Inflammatory macrophage treated with lipopolysaccharide for 4 hours (primary cell): ENCODE data around the gene SYT12.
"Not testable (repeated sequence)": the region's sequence is repeated elsewhere in the genome, so short reads cannot be mapped to it uniquely, and the experiment has no call there.

Source experiments
- DNase-seq: peaks from one replicate; pipeline ENCODE4 v3.0.0-alpha.2; 2020

Gene SYT12

GRCh38 chr11:66999555-66999954, 23.4 kb upstream of the SYT12 start:
- DNase-seq, result no peak

GRCh38 chr11:67001332-67001731, 21.6 kb upstream of the SYT12 start:
- DNase-seq, result no peak

- no peak for DNase-seq
Observed at GRCh38 chr11:67002297-67002913, 20.5 kb upstream of the SYT12 start.

GRCh38 chr11:67002921-67003411, 20.0 kb upstream of the SYT12 start:
- DNase-seq, result no peak

GRCh38 chr11:67005200-67005599, 17.7 kb upstream of the SYT12 start:
- not testable (repeated sequence) for DNase-seq

GRCh38 chr11:67006029-67006884, 16.7 kb upstream of the SYT12 start:
- DNase-seq, result peak; percentile 14

- DNase-seq, result peak; percentile 16
Observed at GRCh38 chr11:67007126-67007525, 15.8 kb upstream of the SYT12 start.

- no peak for DNase-seq
Observed at GRCh38 chr11:67010296-67010905, 12.5 kb upstream of the SYT12 start.

- no peak for DNase-seq
Observed at GRCh38 chr11:67013511-67014045, 9.4 kb upstream of the SYT12 start.

GRCh38 chr11:67014343-67014742, 8.6 kb upstream of the SYT12 start:
- DNase-seq, result no peak

- no peak for DNase-seq
Observed at GRCh38 chr11:67015048-67015447, 7.9 kb upstream of the SYT12 start.

GRCh38 chr11:67016550-67016949, 6.4 kb upstream of the SYT12 start:
- DNase-seq, result no peak

- DNase-seq, result no peak
Observed at GRCh38 chr11:67020949-67021348, 2.0 kb upstream of the SYT12 start.

- peak; percentile 44 for DNase-seq
Observed at GRCh38 chr11:67022341-67022933, 497 bp upstream of the SYT12 start.

- no peak for DNase-seq
Observed at GRCh38 chr11:67023957-67024353, 1.0 kb downstream of the SYT12 start.

GRCh38 chr11:67024410-67024809, 1.5 kb downstream of the SYT12 start:
- DNase-seq, result no peak

- DNase-seq, result no peak
Observed at GRCh38 chr11:67024966-67025365, 2.0 kb downstream of the SYT12 start.

GRCh38 chr11:67025750-67026149, 2.8 kb downstream of the SYT12 start:
- DNase-seq, result no peak

GRCh38 chr11:67026941-67027340, 4.0 kb downstream of the SYT12 start:
- no peak for DNase-seq

- peak; percentile 53 for DNase-seq
Observed at GRCh38 chr11:67027483-67027930, 4.6 kb downstream of the SYT12 start.

- DNase-seq, result no peak
Observed at GRCh38 chr11:67027943-67028542, 5.1 kb downstream of the SYT12 start.

- no peak for DNase-seq
Observed at GRCh38 chr11:67029146-67029545, 6.2 kb downstream of the SYT12 start.

GRCh38 chr11:67030976-67031375, 8.0 kb downstream of the SYT12 start:
- no peak for DNase-seq
